Nephron progenitor cell (in vitro differentiated cells): ENCODE results near the gene SEMA6A.

Experiments used
- DNase-seq: peaks from one replicate; pipeline ENCODE4 v3.0.0; 2021
- H3K27ac Mint-ChIP-seq: 2 replicates; pipeline ENCODE4 v1.8.0; 2021; ENCODE audit warnings: mild to moderate bottlenecking, moderate library complexity, mixed read lengths
- H3K27me3 Mint-ChIP-seq: 2 replicates; pipeline ENCODE4 v1.8.0; 2021; ENCODE audit warnings: mild to moderate bottlenecking, low read depth, mixed read lengths; ENCODE audit not compliant: poor library complexity
- H3K36me3 Mint-ChIP-seq: 2 replicates; pipeline ENCODE4 v1.8.0; 2021; ENCODE audit warnings: low read depth, mixed read lengths
- H3K4me1 Mint-ChIP-seq: 2 replicates; pipeline ENCODE4 v1.8.0; 2021; ENCODE audit warnings: mixed read lengths
- H3K4me3 Mint-ChIP-seq: 2 replicates; pipeline ENCODE4 v1.8.0; 2021; ENCODE audit warnings: mild to moderate bottlenecking, moderate library complexity, mixed read lengths
- H3K9me3 Mint-ChIP-seq: 2 replicates; pipeline ENCODE4 v1.8.0; 2021; ENCODE audit warnings: mild to moderate bottlenecking, moderate library complexity, mixed read lengths
- TF ChIP-seq, protein P1 (sequence below): fragments of 200-600 bp; sonication (generic); IDR thresholded peaks from 2 replicates; pipeline ENCODE4 v1.5.0; 2021; ENCODE audit warnings: antibody characterized with exemption

SEMA6A gene

DNA sequence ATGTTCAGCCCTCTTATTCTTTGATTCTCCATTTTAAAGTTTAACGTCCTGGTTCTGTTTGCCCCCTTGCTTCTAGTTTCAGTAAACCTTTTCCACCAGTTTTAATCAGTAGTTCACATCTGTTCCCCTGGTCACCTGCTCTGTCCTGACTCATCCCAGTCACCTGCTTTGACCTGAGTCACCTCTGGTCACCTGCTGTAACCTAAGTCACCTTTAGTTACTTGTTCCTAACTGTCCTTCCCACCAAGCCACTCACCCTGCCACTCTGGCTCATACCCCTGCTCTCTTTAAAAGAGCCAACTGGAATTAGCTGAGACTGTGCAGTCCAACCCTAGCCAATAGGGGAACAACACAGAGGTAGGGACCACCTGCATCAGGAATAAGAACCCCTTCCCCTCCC is 43.0 kb downstream of the SEMA6A start:
- TF ChIP-seq, protein P1, sequence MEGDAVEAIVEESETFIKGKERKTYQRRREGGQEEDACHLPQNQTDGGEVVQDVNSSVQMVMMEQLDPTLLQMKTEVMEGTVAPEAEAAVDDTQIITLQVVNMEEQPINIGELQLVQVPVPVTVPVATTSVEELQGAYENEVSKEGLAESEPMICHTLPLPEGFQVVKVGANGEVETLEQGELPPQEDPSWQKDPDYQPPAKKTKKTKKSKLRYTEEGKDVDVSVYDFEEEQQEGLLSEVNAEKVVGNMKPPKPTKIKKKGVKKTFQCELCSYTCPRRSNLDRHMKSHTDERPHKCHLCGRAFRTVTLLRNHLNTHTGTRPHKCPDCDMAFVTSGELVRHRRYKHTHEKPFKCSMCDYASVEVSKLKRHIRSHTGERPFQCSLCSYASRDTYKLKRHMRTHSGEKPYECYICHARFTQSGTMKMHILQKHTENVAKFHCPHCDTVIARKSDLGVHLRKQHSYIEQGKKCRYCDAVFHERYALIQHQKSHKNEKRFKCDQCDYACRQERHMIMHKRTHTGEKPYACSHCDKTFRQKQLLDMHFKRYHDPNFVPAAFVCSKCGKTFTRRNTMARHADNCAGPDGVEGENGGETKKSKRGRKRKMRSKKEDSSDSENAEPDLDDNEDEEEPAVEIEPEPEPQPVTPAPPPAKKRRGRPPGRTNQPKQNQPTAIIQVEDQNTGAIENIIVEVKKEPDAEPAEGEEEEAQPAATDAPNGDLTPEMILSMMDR = no peak
- Mint-ChIP-seq H3K9me3 (no peaks in the 10 kb centered on the region), H3K27me3 (no peaks in the 10 kb centered on the region)

DNA sequence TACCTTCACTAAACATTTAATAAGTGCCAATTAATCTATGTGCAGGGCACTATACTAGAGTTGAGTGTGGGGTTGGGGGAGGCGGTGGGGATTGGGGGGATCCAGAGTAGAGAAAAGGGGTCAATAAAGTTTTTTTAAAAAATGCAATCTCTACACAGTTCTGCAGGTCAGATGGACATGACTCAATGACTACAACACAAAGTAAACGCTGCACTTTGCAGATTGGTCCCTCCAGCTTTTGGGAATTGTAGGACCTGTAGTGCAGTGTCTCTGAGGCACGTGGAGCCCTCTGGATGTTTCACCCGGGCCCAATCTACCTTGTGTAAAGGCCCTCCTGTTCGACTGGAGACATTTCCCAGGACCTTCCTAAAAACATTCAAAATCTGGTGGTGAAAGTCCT is 43.5 kb downstream of the SEMA6A start:
- H3K4me3 Mint-ChIP-seq = no peak overlapping the region
- TF ChIP-seq, protein P1 = no peak
- no peaks in the 10 kb centered on the region for H3K9me3 Mint-ChIP-seq
- H3K27ac Mint-ChIP-seq = no peak overlapping the region
- no peak for DNase-seq
- H3K27me3 Mint-ChIP-seq = no peaks in the 10 kb centered on the region
- H3K36me3 Mint-ChIP-seq = no peaks in the 10 kb centered on the region
- H3K4me1 Mint-ChIP-seq = peaks cover 38% of the 10 kb centered on the region

More for the DNA sequence above, 43.0 kb downstream of the SEMA6A start:
- Mint-ChIP-seq H3K4me1 (peaks cover 41% of the 10 kb centered on the region), H3K27ac (no peak overlapping the region), H3K4me3 (no peak overlapping the region), H3K36me3 (no peaks in the 10 kb centered on the region)
- DNase-seq = no peak

DNA sequence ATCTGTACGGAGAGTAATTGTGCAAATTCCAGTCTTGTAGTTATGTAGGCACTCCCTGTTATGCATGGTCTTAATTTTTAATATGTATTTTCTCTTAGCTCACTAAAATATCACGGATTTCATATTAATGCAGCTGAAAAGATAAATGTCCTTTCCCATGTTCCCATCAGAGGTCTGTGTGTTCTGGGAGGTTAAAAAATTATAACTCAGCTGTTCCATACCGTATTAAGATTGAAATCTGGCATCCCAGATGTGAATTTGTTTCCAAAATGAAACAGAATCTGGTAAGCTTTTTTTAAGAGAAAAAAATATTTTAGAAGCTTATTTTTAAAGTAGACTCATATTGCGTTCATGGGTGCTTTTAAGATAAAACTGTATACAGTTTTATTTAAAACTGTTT is 44.3 kb downstream of the SEMA6A start:
- Mint-ChIP-seq H3K4me1 (peaks cover 38% of the 10 kb centered on the region), H3K27ac (no peak overlapping the region), H3K27me3 (no peaks in the 10 kb centered on the region), H3K36me3 (peaks cover 2% of the 10 kb centered on the region), H3K4me3 (no peak overlapping the region), H3K9me3 (no peaks in the 10 kb centered on the region)
- no peak for DNase-seq
- TF ChIP-seq, protein P1 = no peak

DNA sequence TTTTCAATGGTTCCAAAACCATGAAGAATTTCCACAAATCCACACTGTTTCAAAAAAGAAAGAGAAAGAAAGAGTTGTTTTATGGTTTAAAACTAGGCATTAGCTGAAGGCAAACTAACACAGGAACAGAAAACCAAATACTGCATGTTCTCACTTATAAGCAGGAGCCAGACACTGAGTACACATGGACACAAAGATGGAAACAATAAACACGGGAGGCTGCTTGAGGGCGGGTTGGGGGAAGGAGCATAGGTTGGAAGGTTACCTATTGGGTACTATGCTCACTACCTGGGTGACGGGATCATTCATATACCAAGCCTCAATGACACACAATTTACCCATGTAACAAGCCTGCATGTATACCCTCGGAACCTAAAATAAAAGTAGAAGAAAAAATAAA is 45.0 kb downstream of the SEMA6A start:
- H3K4me1 Mint-ChIP-seq = peaks cover 45% of the 10 kb centered on the region

DNA sequence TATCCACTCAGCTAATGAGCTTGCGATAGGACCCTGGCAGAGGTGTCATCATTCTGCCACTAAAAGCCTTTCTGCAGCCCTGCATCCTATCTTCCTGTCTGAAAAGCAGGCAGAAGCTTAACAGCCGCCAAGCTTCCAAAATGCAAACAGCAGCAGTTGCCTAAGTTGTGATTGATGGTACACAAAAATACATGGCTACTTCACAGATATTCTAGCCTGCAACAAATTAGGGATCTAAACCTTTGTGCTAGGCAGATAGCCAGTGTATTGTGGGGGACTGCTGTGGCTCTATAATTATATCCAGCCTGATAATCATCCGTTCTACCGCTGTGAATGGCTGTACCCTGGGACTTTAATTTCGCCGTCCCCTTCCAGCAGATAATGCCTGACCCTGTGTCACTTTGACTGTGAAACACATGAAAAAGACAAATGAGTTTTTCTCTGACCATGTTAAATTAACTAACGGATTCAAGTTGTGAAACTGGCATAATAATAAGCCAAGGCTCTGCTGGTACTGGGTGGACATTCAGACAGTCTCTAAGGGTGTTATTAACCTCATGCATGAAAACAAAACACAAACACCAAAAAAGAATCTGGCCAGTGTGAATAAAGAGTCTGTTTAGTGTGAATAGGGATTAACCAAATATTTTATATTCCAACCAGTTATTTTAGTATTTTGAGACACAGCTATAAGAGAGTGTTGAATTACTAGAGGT is 45.9 kb downstream of the SEMA6A start:
- no peak for DNase-seq
- Mint-ChIP-seq H3K27me3 (no peaks in the 10 kb centered on the region), H3K36me3 (peaks cover 5% of the 10 kb centered on the region), H3K4me1 (peaks cover 51% of the 10 kb centered on the region), H3K9me3 (no peaks in the 10 kb centered on the region), H3K27ac (peak overlapping the region; percentile 26), H3K4me3 (no peak overlapping the region)
- TF ChIP-seq, protein P1 = no peak

More for the DNA sequence above, 45.0 kb downstream of the SEMA6A start:
- DNase-seq = no peak
- Mint-ChIP-seq H3K9me3 (no peaks in the 10 kb centered on the region), H3K27ac (no peak overlapping the region), H3K4me3 (no peak overlapping the region), H3K27me3 (no peaks in the 10 kb centered on the region), H3K36me3 (peaks cover 5% of the 10 kb centered on the region)
- TF ChIP-seq, protein P1 = no peak

DNA sequence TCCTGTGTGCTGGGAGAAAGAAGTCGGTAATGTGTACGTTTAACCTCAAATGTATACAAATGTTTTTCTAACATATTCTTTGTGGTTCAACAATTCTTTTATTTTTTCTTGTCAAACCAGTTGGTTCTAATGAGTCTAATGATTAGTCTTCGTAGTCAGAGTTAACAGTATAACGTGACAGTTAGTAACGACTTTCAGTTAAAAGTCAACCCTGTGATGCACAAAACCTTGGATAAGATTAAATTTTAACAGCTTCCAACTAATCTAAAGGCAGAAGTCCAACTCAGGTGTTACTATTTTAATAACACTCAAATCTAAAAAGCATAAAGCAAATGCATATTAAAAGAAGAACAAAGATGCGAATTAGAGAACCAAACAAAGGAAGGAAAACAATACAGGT is 47.0 kb downstream of the SEMA6A start:
- Mint-ChIP-seq H3K27ac (no peak overlapping the region), H3K9me3 (no peaks in the 10 kb centered on the region), H3K27me3 (no peaks in the 10 kb centered on the region), H3K36me3 (peaks cover 5% of the 10 kb centered on the region), H3K4me3 (no peak overlapping the region), H3K4me1 (peaks cover 56% of the 10 kb centered on the region)
- no peak for DNase-seq
- TF ChIP-seq, protein P1 = no peak
